Neural progenitor cell (in vitro differentiated cells): Measurements from ENCODE around the gene ZSCAN30. TPM values are rescaled to one million over a fixed set of nuclear protein-coding genes. Genes with fewer than 3 reads are reported as not detected.
A peak's percentile ranks its signal among the peaks of the same experiment; 100 is the strongest.

Source experiments
- DNase-seq: peaks from one replicate; pipeline ENCODE4 v3.0.0-alpha.2; 2016; ENCODE audit warnings: low spot score
- H2AFZ ChIP-seq: fragments of 200-600 bp; sonication (generic); replicated peaks from 2 replicates; pipeline ENCODE4 v1.6.1; 2016; ENCODE audit warnings: antibody characterized with exemption
- H3F3A ChIP-seq: fragments of 200-600 bp; sonication (generic); 2 replicates; pipeline ENCODE4 v1.6.1; 2016; ENCODE audit warnings: antibody characterized with exemption, low read depth
- H3K27ac ChIP-seq: fragments of 200-600 bp; sonication (generic); 2 replicates; pipeline ENCODE4 v1.5.1; 2016; ENCODE audit warnings: mild to moderate bottlenecking
- H3K27me3 ChIP-seq: fragments of 200-600 bp; sonication (generic); 2 replicates; pipeline ENCODE4 v1.6.1; 2016; ENCODE audit warnings: mild to moderate bottlenecking, moderate library complexity
- H3K36me3 ChIP-seq: fragments of 200-600 bp; sonication (generic); 2 replicates; pipeline ENCODE4 v1.5.1; 2016
- H3K4me1 ChIP-seq: fragments of 200-600 bp; sonication (generic); 2 replicates; pipeline ENCODE4 v1.6.1; 2016; ENCODE audit warnings: mixed run types
- H3K4me2 ChIP-seq: fragments of 200-600 bp; sonication (generic); 2 replicates; pipeline ENCODE4 v1.6.1; 2016
- H3K4me3 ChIP-seq: fragments of 200-600 bp; sonication (generic); 2 replicates; pipeline ENCODE4 v1.5.1; 2016
- H3K79me2 ChIP-seq: fragments of 200-600 bp; sonication (generic); 2 replicates; pipeline ENCODE4 v1.6.1; 2016; ENCODE audit warnings: low read depth
- H3K9ac ChIP-seq: fragments of 200-600 bp; sonication (generic); 2 replicates; pipeline ENCODE4 v1.6.1; 2016
- H3K9me3 ChIP-seq: fragments of 200-600 bp; sonication (generic); 2 replicates; pipeline ENCODE4 v1.5.1; 2016; ENCODE audit warnings: low read depth
- H4K20me1 ChIP-seq: fragments of 200-600 bp; sonication (generic); 2 replicates; pipeline ENCODE4 v1.6.1; 2016; ENCODE audit warnings: low read depth
- H3K27ac Mint-ChIP-seq: 3 replicates; pipeline ENCODE4 v1.8.0; 2021; ENCODE audit warnings: mixed read lengths
- H3K27me3 Mint-ChIP-seq: 2 replicates; pipeline ENCODE4 v1.8.0; 2022; ENCODE audit warnings: low read depth, mild to moderate bottlenecking, inconsistent platforms, moderate library complexity, mixed read lengths; ENCODE audit not compliant: insufficient read depth
- H3K36me3 Mint-ChIP-seq: 3 replicates; pipeline ENCODE4 v1.8.0; 2021; ENCODE audit warnings: mixed read lengths
- H3K4me1 Mint-ChIP-seq: 3 replicates; pipeline ENCODE4 v1.8.0; 2021; ENCODE audit warnings: mixed read lengths
- H3K4me3 Mint-ChIP-seq: 3 replicates; pipeline ENCODE4 v1.8.0; 2021; ENCODE audit warnings: mild to moderate bottlenecking, moderate library complexity, mixed read lengths
- H3K9me3 Mint-ChIP-seq: 3 replicates; pipeline ENCODE4 v1.8.0; 2020; ENCODE audit warnings: mixed read lengths
- EZH2 ChIP-seq: fragments of 200-600 bp; sonication (generic); IDR thresholded peaks from 2 replicates; pipeline ENCODE4 v1.6.1; 2017; ENCODE audit warnings: antibody characterized with exemption, mild to moderate bottlenecking, moderate library complexity
- EZH2phosphoT487 ChIP-seq: fragments of 200-600 bp; sonication (generic); IDR thresholded peaks from 2 replicates; pipeline ENCODE4 v1.6.1; 2017; ENCODE audit warnings: antibody characterized with exemption
- total RNA-seq: library from RNA; depleted of rRNA; stranded (reverse); fragments of >200 nt; gene quantifications from 2 replicates; pipeline ENCODE4 v1.2.3, GENCODE V29; 2015; ENCODE audit warnings: low replicate concordance
- TF ChIP-seq, protein P1 (sequence below): fragments of 200-600 bp; sonication (generic); IDR thresholded peaks from 2 replicates; pipeline ENCODE4 v1.5.1; 2017; ENCODE audit warnings: antibody characterized with exemption, mild to moderate bottlenecking

ZSCAN30 gene
- total RNA-seq, 1 donor from 2014 or later: 21.7 TPM

GRCh38 chr18:35201256-35201931, 88.6 kb downstream of the ZSCAN30 start:
- TF ChIP-seq, protein P1, sequence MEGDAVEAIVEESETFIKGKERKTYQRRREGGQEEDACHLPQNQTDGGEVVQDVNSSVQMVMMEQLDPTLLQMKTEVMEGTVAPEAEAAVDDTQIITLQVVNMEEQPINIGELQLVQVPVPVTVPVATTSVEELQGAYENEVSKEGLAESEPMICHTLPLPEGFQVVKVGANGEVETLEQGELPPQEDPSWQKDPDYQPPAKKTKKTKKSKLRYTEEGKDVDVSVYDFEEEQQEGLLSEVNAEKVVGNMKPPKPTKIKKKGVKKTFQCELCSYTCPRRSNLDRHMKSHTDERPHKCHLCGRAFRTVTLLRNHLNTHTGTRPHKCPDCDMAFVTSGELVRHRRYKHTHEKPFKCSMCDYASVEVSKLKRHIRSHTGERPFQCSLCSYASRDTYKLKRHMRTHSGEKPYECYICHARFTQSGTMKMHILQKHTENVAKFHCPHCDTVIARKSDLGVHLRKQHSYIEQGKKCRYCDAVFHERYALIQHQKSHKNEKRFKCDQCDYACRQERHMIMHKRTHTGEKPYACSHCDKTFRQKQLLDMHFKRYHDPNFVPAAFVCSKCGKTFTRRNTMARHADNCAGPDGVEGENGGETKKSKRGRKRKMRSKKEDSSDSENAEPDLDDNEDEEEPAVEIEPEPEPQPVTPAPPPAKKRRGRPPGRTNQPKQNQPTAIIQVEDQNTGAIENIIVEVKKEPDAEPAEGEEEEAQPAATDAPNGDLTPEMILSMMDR: no peak
- TF ChIP-seq EZH2 (no peak), EZH2phosphoT487 (no peak)
- Histone ChIP-seq H3K36me3 (peaks cover 4% of the 10 kb centered on the region), H3K9me3 (peaks cover 9% of the 10 kb centered on the region), H3K27ac (no peak overlapping the region), H3K27me3 (no peaks in the 10 kb centered on the region), H3K79me2 (no peaks in the 10 kb centered on the region), H3K4me3 (no peak overlapping the region), H3K4me2 (no peak overlapping the region), H2AFZ (peak overlapping the region; percentile 65), H3K9ac (no peak overlapping the region), H3F3A (no peaks in the 10 kb centered on the region), H3K4me1 (no peaks in the 10 kb centered on the region), H4K20me1 (no peaks in the 10 kb centered on the region)
- no peak for DNase-seq
- no peak overlapping the region for H3K4me3 Mint-ChIP-seq
- peaks cover 17% of the 10 kb centered on the region for H3K9me3 Mint-ChIP-seq
- peaks cover 2% of the 10 kb centered on the region for H3K36me3 Mint-ChIP-seq
- H3K4me1 Mint-ChIP-seq: no peaks in the 10 kb centered on the region
- no peak overlapping the region for H3K27ac Mint-ChIP-seq
- no peaks in the 10 kb centered on the region for H3K27me3 Mint-ChIP-seq

Other genes with a start within 250 kb of the ZSCAN30 start
- gene MAPRE2, start 248.8 kb downstream of the ZSCAN30 start, total RNA-seq: 28.9 and 34.6 TPM in 2 replicates
- gene ZNF397, start 49.2 kb downstream of the ZSCAN30 start, total RNA-seq: 79.4 and 93.0 TPM in 2 replicates
- gene ZNF24, start 54.2 kb upstream of the ZSCAN30 start, total RNA-seq: 53.6 and 84.8 TPM in 2 replicates
- 1.4 and 2.2 TPM in 2 replicates for gene ZNF396, start 87.1 kb upstream of the ZSCAN30 start, total RNA-seq
- gene INO80C, start 207.7 kb upstream of the ZSCAN30 start, total RNA-seq: 12.6 and 13.2 TPM in 2 replicates